ENCODE data around the gene JAKMIP1.

DNA sequence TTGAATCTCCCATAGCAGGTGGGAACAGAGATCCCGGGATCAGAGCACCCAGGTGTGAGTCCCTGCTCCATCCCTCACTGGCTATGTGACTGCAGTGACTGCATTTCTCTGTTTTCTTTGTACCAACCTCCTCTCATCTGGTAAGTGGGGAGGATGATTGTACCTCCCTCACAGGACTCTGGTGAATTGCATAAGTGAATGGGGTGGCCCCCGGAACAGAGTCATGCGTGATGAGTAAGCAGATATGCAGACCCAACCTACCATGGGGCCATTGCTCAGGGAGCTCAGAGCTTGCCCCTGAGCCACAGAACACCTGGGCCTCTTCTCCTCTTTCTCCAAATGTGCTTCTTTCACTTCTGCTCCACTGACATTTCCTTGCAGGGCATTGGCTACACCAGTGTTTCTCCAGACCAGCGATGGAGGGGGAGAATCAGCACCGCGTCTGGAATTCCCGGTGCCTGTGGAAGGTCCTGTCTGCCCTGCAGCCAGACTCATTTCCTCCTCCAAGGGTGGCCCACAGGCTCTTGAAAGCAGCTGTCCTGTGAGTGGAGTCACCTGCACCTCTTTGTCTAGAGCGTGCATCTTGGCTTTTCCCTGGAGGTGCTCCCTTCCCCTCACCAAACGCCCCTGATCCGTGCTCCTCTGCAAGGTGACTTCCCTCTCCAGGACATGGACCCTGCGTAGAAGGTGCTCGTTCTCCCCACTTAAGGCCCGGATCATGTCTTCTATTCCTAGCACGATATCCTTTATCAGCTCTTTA, 212.1 kb downstream of the JAKMIP1 start:
- TF ChIP-seq POLR2A (IDR thresholded peaks at IDR 0.05; ENCODE audit: low read length) (no peak), GATA1 (IDR thresholded peaks at IDR 0.05; ENCODE audit: low read depth, low read length) (no peak)

Data from erythroblast (primary cell).